Mesendoderm (in vitro differentiated cells): ENCODE data around the gene EMSY.
A peak's percentile ranks its signal among the peaks of the same experiment; 100 is the strongest.

Source experiments
- DNase-seq: peaks from one replicate; pipeline ENCODE4 v3.0.0; 2013
- H2AK5ac ChIP-seq: 2 replicates; pipeline ENCODE4 v1.6.1; 2013; ENCODE audit warnings: low read length, inconsistent platforms
- H2BK120ac ChIP-seq: 2 replicates; pipeline ENCODE4 v1.6.1; 2013; ENCODE audit warnings: low read depth, mild to moderate bottlenecking, low read length, moderate library complexity, mixed read lengths
- H2BK15ac ChIP-seq: replicated peaks from 2 replicates; pipeline ENCODE4 v1.6.1; 2013; ENCODE audit warnings: low read depth, mild to moderate bottlenecking, moderate library complexity
- H2BK5ac ChIP-seq: 2 replicates; pipeline ENCODE4 v1.6.1; 2013; ENCODE audit warnings: low read length, inconsistent platforms
- H3K18ac ChIP-seq: 2 replicates; pipeline ENCODE4 v1.6.1; 2013; ENCODE audit warnings: mild to moderate bottlenecking, low read length, mixed read lengths
- H3K23ac ChIP-seq: one replicate; pipeline ENCODE4 v1.6.1; 2013; ENCODE audit warnings: low read length
- H3K27ac ChIP-seq: 2 replicates; pipeline ENCODE4 v1.5.1; 2013; ENCODE audit warnings: low read depth, mild to moderate bottlenecking, inconsistent platforms, low read length, moderate library complexity
- H3K27me3 ChIP-seq: 2 replicates; pipeline ENCODE4 v1.6.1; 2013; ENCODE audit warnings: low read length, control low read depth, mild to moderate bottlenecking, inconsistent platforms; ENCODE audit not compliant: insufficient read depth, poor library complexity
- H3K36me3 ChIP-seq: 2 replicates; pipeline ENCODE4 v1.6.1; 2013; ENCODE audit warnings: low read length, inconsistent platforms; ENCODE audit not compliant: control insufficient read depth, insufficient read depth
- H3K4ac ChIP-seq: one replicate; pipeline ENCODE4 v1.6.1; 2013; ENCODE audit warnings: low read depth, mild to moderate bottlenecking, low read length, moderate library complexity
- H3K4me1 ChIP-seq: 2 replicates; pipeline ENCODE4 v1.6.1; 2013; ENCODE audit warnings: low read depth, low read length, inconsistent platforms; ENCODE audit not compliant: control insufficient read depth
- H3K4me2 ChIP-seq: 2 replicates; pipeline ENCODE4 v1.6.1; 2013; ENCODE audit warnings: low read length
- H3K4me3 ChIP-seq: 2 replicates; pipeline ENCODE4 v1.5.1; 2013; ENCODE audit warnings: mild to moderate bottlenecking, low read length
- H3K56ac ChIP-seq: one replicate; pipeline ENCODE4 v1.6.1; 2013; ENCODE audit warnings: low read length
- H3K79me1 ChIP-seq: 2 replicates; pipeline ENCODE4 v1.6.1; 2013; ENCODE audit warnings: low read length, inconsistent platforms
- H3K79me2 ChIP-seq: 2 replicates; pipeline ENCODE4 v1.6.1; 2013; ENCODE audit warnings: mild to moderate bottlenecking, low read length; ENCODE audit not compliant: control insufficient read depth, insufficient read depth
- H3K9ac ChIP-seq: 2 replicates; pipeline ENCODE4 v1.6.1; 2013; ENCODE audit warnings: low read length, inconsistent platforms
- H4K5ac ChIP-seq: one replicate; pipeline ENCODE4 v1.6.1; 2013; ENCODE audit warnings: low read length
- H4K8ac ChIP-seq: one replicate; pipeline ENCODE4 v1.6.1; 2013; ENCODE audit warnings: low read depth, mild to moderate bottlenecking, control low read depth, low read length, moderate library complexity
- WGBS: extraction: QIAGEN DNeasy Blood & Tissue Kit; methylation state at CpG from one replicate; pipeline ENCODE4 v1.1.7; 2013; ENCODE audit warnings: low lambda C conversion rate, missing lambda C conversion rate; ENCODE audit not compliant: insufficient coverage; ENCODE audit errors: extremely low coverage; 5-methylcytosine and 5-hydroxymethylcytosine counted together

Gene EMSY

GRCh38 chr11:76597533-76598425 lies 153.0 kb downstream of the EMSY start:
- Histone ChIP-seq H3K4ac (no peak overlapping the region), H3K79me1 (no peaks in the 10 kb centered on the region), H2BK120ac (no peak overlapping the region), H3K9ac (no peak overlapping the region), H3K56ac (no peak overlapping the region), H3K27me3 (no peaks in the 10 kb centered on the region), H3K79me2 (no peaks in the 10 kb centered on the region), H3K4me1 (no peaks in the 10 kb centered on the region), H3K4me2 (no peak overlapping the region), H3K27ac (no peak overlapping the region), H2BK5ac (no peak overlapping the region), H3K23ac (no peak overlapping the region), H2AK5ac (no peak overlapping the region), H4K5ac (no peak overlapping the region), H4K8ac (no peak overlapping the region), H3K4me3 (no peak overlapping the region), H2BK15ac (no peak overlapping the region), H3K36me3 (no peaks in the 10 kb centered on the region), H3K18ac (no peak overlapping the region)
- no peak for DNase-seq
- no CpG with 5 or more reads among the region's 12 CpGs for WGBS

DNA sequence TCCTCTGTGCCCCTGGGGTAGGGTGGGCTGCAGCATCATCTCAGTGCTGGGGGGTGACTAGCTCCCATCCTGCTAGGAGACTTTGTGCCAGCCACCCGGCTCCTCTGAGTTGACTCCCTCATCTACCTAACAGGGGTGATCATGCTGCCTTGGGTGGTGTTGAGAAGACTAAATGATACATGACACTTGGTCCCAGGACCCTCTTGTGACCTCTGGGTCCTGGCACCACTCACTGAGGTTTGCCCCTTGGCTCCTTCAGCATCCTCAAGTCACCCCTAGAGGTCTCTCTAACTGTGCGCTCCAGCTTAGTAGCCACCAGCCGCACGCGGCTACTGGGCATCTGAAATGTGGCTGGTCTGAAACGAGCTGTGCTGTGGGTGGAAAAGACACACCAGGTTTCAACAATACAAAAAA lies 153.6 kb downstream of the EMSY start:
- H3K27me3 ChIP-seq = no peaks in the 10 kb centered on the region
- H3K36me3 ChIP-seq = no peaks in the 10 kb centered on the region
- H3K4me2 ChIP-seq = no peak overlapping the region
- no peak overlapping the region for H3K18ac ChIP-seq
- H3K4ac ChIP-seq = no peak overlapping the region
- no peak overlapping the region for H2BK15ac ChIP-seq
- H2BK120ac ChIP-seq = no peak overlapping the region
- no peak overlapping the region for H3K4me3 ChIP-seq
- no peak overlapping the region for H2BK5ac ChIP-seq
- no peaks in the 10 kb centered on the region for H3K79me2 ChIP-seq
- DNase-seq = peak; percentile 74
- no peak overlapping the region for H3K27ac ChIP-seq
- H4K8ac ChIP-seq = no peak overlapping the region
- H3K79me1 ChIP-seq = no peaks in the 10 kb centered on the region
- no peak overlapping the region for H3K9ac ChIP-seq
- no CpG with 5 or more reads among the region's 6 CpGs for WGBS
- H3K23ac ChIP-seq = no peak overlapping the region
- no peak overlapping the region for H4K5ac ChIP-seq
- H3K4me1 ChIP-seq = no peaks in the 10 kb centered on the region
- no peak overlapping the region for H2AK5ac ChIP-seq
- H3K56ac ChIP-seq = no peak overlapping the region

DNA sequence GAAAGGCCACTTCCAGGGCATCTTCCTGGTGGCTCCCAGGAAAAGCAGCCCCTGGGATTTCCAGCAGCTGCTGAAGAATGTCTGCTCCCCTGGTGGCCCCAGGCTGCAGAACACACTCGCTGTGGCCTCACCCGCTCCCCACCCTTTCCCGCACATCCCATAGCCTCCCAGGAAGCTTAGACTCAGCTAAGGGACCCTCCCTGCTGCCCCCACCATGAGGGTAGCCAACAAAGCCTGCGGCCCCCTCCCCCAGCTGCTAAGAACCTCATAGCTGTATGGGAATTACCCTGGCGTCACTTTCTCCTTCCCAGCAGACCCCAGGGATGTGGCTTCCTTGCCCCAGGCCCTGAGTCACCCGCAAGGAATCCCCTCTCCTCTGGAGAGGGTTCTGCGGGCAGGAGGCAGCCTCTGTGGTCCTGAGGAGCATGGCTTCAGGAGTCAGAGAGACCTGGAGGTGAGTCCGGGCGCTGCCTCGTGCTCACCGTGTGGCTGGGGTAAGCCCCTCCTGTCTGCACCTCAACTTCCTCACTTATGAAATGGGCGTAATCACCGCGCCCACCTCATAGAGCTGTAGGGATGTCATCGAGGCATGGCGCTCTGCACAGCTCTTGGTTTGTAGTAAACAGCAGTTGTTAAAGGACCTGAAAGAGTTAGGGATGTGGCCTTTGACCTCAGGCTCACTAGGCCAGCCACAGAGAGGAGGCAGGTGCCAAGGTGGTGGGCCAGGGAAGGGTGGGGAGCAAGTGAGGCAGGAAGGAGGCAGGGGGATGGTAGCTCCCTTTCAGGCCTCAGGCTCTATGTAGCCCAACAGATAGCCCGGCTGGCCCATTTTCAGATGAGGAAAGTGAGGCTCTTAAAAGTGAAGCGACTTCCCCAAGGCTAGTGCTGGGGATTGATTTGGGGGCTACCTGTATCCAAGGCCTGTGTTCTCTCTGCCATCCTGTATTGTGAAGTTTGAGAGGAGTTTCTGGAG lies 154.5 kb downstream of the EMSY start:
- H3K9ac ChIP-seq = no peak overlapping the region
- no peaks in the 10 kb centered on the region for H3K79me2 ChIP-seq
- no peak overlapping the region for H2BK120ac ChIP-seq
- H4K8ac ChIP-seq = no peak overlapping the region
- H2AK5ac ChIP-seq = no peak overlapping the region
- no CpG with 5 or more reads among the region's 18 CpGs for WGBS
- H3K79me1 ChIP-seq = no peaks in the 10 kb centered on the region
- H2BK15ac ChIP-seq = no peak overlapping the region
- no peak overlapping the region for H3K4ac ChIP-seq
- no peak overlapping the region for H4K5ac ChIP-seq
- no peak overlapping the region for H3K56ac ChIP-seq
- no peak overlapping the region for H3K23ac ChIP-seq
- no peak overlapping the region for H2BK5ac ChIP-seq
- H3K4me3 ChIP-seq = no peak overlapping the region
- no peak overlapping the region for H3K18ac ChIP-seq
- no peaks in the 10 kb centered on the region for H3K27me3 ChIP-seq
- H3K4me2 ChIP-seq = no peak overlapping the region
- H3K36me3 ChIP-seq = no peaks in the 10 kb centered on the region
- H3K4me1 ChIP-seq = no peaks in the 10 kb centered on the region
- peak; percentile 87 for DNase-seq
- no peak overlapping the region for H3K27ac ChIP-seq

DNA sequence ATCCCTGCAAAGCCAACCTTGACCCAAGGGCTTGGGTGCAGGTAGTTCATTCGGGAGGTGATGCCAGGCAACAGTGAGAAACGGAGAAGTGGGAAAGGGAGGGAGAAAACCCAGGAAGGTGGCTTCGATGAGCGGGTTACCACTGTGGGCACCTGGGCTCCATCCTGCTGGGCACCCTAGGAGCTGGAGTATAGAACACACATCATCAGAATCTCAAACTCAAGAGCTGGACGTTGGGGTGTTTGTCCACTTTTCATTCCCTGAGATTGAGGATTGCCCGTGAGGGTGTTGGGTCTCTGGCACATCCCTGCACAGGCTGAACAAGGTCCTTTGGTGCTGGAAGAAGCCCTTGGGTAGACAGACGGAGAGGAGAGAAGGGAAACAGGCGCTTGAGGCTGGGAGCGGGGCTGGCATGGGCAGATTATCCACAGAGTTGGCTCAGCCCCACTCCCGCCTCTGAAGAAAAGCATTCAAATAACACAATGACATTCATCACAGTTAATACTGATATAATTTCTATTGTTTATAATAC lies 155.4 kb downstream of the EMSY start:
- H2BK120ac ChIP-seq = no peak overlapping the region
- no peak overlapping the region for H3K9ac ChIP-seq
- H3K4me3 ChIP-seq = no peak overlapping the region
- H2AK5ac ChIP-seq = no peak overlapping the region
- no peaks in the 10 kb centered on the region for H3K27me3 ChIP-seq
- no peak overlapping the region for H2BK5ac ChIP-seq
- H3K4me2 ChIP-seq = no peak overlapping the region
- H2BK15ac ChIP-seq = no peak overlapping the region
- H3K56ac ChIP-seq = no peak overlapping the region
- no peak overlapping the region for H3K18ac ChIP-seq
- DNase-seq = no peak
- no CpG with 5 or more reads among the region's 10 CpGs for WGBS
- no peaks in the 10 kb centered on the region for H3K79me2 ChIP-seq
- no peak overlapping the region for H4K8ac ChIP-seq
- H3K4me1 ChIP-seq = no peaks in the 10 kb centered on the region
- no peak overlapping the region for H3K4ac ChIP-seq
- no peaks in the 10 kb centered on the region for H3K36me3 ChIP-seq
- H3K23ac ChIP-seq = no peak overlapping the region
- no peak overlapping the region for H4K5ac ChIP-seq
- H3K27ac ChIP-seq = no peak overlapping the region
- no peaks in the 10 kb centered on the region for H3K79me1 ChIP-seq

DNA sequence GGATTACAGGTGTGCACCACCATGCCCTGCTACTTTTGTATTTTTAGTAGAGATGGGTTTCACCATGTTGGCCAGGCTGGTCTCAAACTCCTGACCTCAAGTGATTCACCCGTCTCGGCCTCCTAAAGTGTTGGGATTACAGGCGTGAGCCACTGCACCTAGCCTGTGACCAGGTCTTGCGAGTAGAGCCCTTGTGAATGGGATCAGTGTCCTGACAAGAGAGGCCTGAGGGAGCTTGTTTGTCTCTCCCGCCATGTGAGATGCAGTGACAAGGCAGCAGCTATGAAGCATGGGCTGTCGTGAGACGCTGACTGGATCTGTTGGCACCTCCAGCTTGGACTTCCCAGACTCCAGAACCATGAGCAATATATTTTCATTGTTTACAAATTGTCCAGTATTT lies 156.5 kb downstream of the EMSY start:
- no CpG with 5 or more reads among the region's 7 CpGs for WGBS
- no peak overlapping the region for H3K4me3 ChIP-seq
- H3K4me2 ChIP-seq = no peak overlapping the region
- no peak overlapping the region for H2BK120ac ChIP-seq
- no peaks in the 10 kb centered on the region for H3K79me1 ChIP-seq
- H3K9ac ChIP-seq = no peak overlapping the region
- no peak overlapping the region for H2BK15ac ChIP-seq
- no peaks in the 10 kb centered on the region for H3K36me3 ChIP-seq
- no peak overlapping the region for H2AK5ac ChIP-seq
- H3K18ac ChIP-seq = no peak overlapping the region
- no peak overlapping the region for H2BK5ac ChIP-seq
- no peaks in the 10 kb centered on the region for H3K27me3 ChIP-seq
- no peaks in the 10 kb centered on the region for H3K79me2 ChIP-seq
- H4K8ac ChIP-seq = no peak overlapping the region
- no peaks in the 10 kb centered on the region for H3K4me1 ChIP-seq
- H3K27ac ChIP-seq = no peak overlapping the region
- H3K4ac ChIP-seq = no peak overlapping the region
- no peak overlapping the region for H3K23ac ChIP-seq
- no peak overlapping the region for H3K56ac ChIP-seq
- H4K5ac ChIP-seq = no peak overlapping the region
- no peak for DNase-seq
